GM21825 (cell line): ENCODE measurements around the gene RGS21.

Source experiments
- ATAC-seq: cut with Tn5 transposase; IDR thresholded peaks from one replicate; pipeline ENCODE4 v1.9.1; 2021; ENCODE audit warnings: mild to moderate bottlenecking, moderate library complexity; ENCODE audit not compliant: unreplicated experiment

The RGS21 gene

DNA sequence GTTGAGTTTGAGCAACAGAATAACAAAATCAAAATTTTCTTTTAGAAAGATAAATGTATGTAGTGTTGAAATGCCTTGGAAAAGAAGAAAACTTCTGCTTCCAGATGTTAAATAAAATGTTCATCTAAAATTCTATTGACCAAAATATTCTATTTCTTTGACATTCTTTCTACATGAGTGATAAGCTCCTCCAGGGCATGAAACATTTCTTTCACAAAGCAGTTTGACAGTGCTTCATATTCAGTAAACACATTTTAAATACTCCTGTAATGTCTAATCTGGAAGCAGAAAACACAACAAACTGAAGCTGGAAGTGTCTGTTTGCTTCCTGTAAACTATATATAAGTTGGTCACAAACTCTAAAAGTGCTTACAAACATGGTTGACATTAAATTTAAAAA lies 61.5 kb downstream of the RGS21 start:
- no peak for ATAC-seq

DNA sequence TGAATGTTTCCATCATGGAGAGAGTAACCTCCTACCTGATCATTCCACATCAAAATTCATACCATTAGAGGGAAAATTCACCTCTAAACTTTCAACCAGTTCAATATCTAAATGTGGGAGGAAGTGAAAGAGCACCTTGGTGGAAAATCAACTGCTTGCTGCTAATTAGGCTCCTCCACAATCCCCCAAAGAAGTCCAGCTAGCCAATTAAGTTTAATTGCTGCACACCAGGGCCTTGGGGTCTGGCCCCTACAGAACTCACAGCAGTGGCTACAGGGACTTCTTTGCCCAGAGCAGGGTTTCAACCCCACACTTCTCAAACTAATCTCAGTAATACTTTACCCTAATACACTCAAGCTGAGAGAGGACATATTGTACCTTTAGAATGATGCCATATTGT lies 62.1 kb downstream of the RGS21 start:
- no peak for ATAC-seq

DNA sequence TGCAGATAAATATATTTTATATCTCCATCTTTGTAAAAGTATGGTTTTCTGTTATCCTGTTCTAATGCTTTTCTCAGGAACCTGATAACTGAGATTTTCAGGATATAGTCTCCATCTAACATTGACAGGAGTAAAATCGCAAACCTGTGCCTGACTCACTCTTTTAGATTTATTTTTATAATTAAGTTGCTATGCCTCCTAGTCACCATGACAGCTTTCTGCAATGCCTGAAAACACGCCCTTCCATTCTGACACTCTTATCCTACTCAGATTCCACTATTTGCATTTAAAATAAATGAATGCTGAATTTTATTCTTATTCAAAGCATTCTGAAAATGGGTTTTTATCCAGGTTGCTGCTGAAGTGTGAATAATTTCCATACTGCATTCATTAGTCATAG lies 62.8 kb downstream of the RGS21 start:
- no peak for ATAC-seq

DNA sequence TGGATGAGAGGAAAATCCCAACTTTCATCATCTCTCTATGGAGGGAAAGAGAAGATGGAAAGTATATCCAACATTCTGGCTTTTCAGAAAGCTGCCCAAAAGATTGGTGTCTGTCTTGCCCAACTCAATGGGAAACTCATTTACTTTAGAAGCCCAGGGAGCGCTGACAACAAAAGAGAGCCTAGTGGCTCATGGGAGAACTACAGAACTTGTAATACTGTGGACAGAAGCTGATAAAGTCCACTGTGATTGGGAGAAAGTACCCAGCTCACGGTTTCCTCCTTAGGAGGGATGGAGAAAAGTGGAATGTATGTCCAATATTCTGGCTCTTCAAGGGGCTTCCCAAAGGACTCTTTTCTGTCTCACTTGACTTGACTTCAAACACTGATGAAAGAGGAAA lies 66.0 kb downstream of the RGS21 start:
- ATAC-seq: no peak

DNA sequence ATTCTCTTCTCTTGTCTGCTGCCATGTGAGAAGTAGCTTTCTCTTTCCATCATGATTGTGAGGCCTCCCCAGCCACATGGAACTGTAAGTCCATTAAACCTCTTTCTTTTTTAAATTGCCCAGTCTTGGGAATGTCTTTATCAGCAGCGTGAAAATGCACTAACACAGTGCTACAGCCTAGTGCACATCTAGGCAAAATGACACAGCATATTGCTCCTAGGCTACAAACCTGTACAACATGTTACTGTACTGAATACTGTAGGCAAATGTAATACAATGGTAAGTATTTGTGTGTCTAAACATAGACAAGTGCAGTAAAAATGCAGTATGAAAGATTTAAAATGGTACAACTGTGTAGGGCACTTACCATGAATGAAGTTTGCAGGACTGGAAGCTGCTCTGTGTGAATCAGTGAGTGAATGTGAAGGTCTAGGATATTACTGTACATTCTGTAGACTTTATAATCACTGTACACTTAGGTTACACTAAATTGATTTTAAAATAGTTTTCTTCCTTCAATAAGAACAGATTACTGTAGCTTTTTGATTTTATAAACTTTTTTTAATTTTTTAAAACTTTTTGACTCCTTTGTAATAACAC lies 69.4 kb downstream of the RGS21 start:
- no peak for ATAC-seq

GRCh38 chr1:192395211-192395610 lies 78.4 kb downstream of the RGS21 start:
- ATAC-seq: no peak

DNA sequence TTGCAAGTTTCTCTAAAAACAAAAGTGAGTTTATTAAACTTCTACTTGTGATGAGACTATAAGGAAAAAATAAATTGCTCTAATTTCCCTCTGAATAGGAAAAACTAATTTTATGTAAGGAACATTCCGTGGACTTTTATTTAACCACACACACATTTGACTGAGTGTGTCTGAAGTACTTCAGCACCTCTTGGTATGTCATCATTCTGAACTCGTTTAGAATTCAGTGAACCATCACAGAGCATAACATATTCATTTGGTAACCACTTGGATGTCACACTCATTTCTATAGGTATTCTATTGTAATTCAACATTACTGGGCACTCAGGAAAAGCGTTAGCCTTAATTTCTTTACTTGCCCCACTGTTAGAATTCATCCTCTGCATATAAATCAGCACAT lies 79.1 kb downstream of the RGS21 start:
- ATAC-seq: no peak

DNA sequence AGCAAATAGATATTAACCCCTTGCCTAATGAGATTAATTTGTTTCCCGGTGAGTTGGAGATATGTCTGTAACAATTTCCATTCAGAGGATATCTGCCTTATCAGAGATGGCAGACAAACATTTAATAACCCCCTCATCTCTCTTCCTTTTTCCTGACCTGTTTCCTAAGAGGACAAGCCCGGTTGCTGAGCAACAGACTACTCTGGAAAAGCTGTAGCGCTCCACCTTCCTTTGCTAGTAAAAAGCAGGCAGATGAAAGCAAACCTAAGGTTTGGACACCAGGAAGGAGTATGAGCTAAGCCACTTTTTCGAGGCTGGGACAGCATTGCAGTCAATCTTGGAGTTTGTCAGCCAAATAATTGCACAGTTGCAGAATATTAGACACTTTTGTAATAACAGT lies 82.4 kb downstream of the RGS21 start:
- no peak for ATAC-seq

- ATAC-seq: no peak
These were observed 85.0 kb downstream of the RGS21 start for GRCh38 chr1:192401825-192402224.

DNA sequence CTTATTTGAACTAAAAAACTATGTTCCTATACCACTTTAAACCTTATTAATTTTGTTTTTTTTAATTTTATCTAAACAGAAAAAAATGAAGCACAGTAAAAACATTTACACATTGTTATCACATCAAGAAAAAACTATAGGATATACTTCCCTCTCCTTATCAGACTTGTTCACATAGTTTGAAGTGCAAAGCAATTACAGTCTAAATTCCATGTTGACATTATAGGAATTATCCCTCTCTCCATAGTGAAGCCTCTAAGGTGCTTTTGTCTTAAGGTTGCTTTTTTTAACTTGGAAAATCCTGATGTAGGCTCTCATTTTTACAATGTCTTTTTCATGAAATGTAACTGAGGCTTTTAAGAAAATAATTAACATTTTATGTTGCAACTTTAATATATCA lies 85.8 kb downstream of the RGS21 start:
- no peak for ATAC-seq

DNA sequence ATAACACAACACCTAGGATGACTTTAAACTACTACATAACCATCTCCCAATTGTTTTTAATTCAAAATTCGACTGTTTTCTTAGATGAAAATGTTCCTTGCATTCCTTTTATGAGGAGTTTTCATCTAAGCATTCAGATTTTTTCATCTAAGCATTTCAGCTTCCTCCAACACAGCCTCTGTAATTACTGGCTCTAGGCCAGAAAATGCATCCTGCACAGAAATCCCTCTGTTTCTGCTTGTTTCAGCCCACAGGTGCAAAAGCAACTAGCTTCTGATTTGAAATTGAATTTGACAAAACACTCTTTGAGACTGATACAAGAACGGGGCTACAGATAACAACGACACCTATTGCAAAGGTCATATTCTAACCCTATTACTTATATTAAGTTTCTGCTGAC lies 90.4 kb downstream of the RGS21 start:
- ATAC-seq: no peak
